Esophagus squamous epithelium (tissue), 4 donors: Measurements from ENCODE around the gene PLA1A.

Experiments
- POLR2A ChIP-seq, 4 donors: fragments of 450-650 bp; IDR thresholded peaks; one replicate each; pipeline ENCODE4 v1.6.1; 2017; ENCODE audit warnings: antibody characterized with exemption in 4 of 4, mild to moderate bottlenecking in 4 of 4, moderate library complexity in 3 of 4
- TF ChIP-seq, protein P1 (sequence below), 6 experiments: fragments of 450-650 bp in 4 of 6; fragments of 200-600 bp in 2 of 6; sonication (generic) in 2 of 6; IDR thresholded peaks; one replicate each; pipeline ENCODE4 v1.5.1; 2016 to 2019; ENCODE audit warnings: antibody characterized with exemption in 6 of 6, mild to moderate bottlenecking in 4 of 6, moderate library complexity in 4 of 6

DNA sequence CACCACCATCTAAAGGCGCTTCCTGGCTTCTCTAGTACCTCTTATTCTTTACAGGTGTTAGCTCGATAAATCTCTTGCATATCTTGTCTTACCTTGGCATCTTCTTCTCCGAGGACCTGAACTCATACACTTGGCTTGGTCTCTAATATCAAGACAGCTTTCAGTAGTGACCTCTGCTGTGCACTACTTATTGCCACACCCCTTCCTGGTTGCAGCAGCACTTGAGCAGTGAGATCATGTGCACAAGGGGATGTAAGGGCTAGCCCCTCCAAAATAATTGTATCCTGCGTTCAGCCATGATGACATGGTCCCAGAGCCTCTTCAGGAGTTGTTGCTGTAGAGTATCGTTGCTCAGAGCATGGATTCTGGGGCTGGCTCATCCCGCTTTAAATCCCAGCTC lies 1.3 kb upstream of the PLA1A start:
- TF ChIP-seq, protein P1, sequence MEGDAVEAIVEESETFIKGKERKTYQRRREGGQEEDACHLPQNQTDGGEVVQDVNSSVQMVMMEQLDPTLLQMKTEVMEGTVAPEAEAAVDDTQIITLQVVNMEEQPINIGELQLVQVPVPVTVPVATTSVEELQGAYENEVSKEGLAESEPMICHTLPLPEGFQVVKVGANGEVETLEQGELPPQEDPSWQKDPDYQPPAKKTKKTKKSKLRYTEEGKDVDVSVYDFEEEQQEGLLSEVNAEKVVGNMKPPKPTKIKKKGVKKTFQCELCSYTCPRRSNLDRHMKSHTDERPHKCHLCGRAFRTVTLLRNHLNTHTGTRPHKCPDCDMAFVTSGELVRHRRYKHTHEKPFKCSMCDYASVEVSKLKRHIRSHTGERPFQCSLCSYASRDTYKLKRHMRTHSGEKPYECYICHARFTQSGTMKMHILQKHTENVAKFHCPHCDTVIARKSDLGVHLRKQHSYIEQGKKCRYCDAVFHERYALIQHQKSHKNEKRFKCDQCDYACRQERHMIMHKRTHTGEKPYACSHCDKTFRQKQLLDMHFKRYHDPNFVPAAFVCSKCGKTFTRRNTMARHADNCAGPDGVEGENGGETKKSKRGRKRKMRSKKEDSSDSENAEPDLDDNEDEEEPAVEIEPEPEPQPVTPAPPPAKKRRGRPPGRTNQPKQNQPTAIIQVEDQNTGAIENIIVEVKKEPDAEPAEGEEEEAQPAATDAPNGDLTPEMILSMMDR (IDR thresholded peaks at IDR 0.05) = no peak
- no peak for TF ChIP-seq POLR2A (IDR thresholded peaks at IDR 0.05)
